Measurements from ENCODE around the gene KCNK1.

DNA sequence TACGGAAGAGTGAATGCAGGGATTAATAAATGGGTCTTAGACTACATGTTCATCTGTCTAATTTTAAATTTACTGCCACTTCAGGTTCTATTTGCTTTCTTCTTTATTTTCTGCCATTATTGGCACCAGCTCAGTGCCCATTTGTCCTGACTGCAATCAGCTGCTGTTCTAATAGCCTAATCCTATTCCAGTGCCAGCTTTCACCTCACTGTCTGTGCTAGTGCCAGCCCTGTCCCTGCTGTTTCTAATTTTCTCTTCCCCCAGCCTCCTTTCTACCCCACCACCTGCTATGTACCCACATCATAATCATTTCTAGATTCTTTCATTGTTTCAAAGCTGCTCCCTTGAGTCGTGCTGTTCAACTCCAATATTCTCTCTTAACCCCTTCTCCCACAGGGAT lies 86.4 kb downstream of the KCNK1 start:
- TF ChIP-seq POLR2AphosphoS5 (IDR thresholded peaks at IDR 0.05): no peak
- TF ChIP-seq, protein P1, sequence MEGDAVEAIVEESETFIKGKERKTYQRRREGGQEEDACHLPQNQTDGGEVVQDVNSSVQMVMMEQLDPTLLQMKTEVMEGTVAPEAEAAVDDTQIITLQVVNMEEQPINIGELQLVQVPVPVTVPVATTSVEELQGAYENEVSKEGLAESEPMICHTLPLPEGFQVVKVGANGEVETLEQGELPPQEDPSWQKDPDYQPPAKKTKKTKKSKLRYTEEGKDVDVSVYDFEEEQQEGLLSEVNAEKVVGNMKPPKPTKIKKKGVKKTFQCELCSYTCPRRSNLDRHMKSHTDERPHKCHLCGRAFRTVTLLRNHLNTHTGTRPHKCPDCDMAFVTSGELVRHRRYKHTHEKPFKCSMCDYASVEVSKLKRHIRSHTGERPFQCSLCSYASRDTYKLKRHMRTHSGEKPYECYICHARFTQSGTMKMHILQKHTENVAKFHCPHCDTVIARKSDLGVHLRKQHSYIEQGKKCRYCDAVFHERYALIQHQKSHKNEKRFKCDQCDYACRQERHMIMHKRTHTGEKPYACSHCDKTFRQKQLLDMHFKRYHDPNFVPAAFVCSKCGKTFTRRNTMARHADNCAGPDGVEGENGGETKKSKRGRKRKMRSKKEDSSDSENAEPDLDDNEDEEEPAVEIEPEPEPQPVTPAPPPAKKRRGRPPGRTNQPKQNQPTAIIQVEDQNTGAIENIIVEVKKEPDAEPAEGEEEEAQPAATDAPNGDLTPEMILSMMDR (IDR thresholded peaks at IDR 0.05): no peak
- TF ChIP-seq EP300 (IDR thresholded peaks at IDR 0.05; ENCODE audit: low read depth): no peak
- no peak for TF ChIP-seq POLR2A (IDR thresholded peaks at IDR 0.05)
